ENCODE results near the gene CRYGN.

The CRYGN gene

GRCh38 chr7:151383638-151384351, 56.1 kb downstream of the CRYGN start:
- TF ChIP-seq, protein P1, sequence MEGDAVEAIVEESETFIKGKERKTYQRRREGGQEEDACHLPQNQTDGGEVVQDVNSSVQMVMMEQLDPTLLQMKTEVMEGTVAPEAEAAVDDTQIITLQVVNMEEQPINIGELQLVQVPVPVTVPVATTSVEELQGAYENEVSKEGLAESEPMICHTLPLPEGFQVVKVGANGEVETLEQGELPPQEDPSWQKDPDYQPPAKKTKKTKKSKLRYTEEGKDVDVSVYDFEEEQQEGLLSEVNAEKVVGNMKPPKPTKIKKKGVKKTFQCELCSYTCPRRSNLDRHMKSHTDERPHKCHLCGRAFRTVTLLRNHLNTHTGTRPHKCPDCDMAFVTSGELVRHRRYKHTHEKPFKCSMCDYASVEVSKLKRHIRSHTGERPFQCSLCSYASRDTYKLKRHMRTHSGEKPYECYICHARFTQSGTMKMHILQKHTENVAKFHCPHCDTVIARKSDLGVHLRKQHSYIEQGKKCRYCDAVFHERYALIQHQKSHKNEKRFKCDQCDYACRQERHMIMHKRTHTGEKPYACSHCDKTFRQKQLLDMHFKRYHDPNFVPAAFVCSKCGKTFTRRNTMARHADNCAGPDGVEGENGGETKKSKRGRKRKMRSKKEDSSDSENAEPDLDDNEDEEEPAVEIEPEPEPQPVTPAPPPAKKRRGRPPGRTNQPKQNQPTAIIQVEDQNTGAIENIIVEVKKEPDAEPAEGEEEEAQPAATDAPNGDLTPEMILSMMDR (IDR thresholded peaks at IDR 0.05) = no peak

- TF ChIP-seq, protein P1 (IDR thresholded peaks at IDR 0.05) = no peak
Observed at GRCh38 chr7:151382079-151382885, 57.7 kb downstream of the CRYGN start.

GRCh38 chr7:151381348-151382078, 58.4 kb downstream of the CRYGN start:
- TF ChIP-seq, protein P1 (IDR thresholded peaks at IDR 0.05) = no peak

DNA sequence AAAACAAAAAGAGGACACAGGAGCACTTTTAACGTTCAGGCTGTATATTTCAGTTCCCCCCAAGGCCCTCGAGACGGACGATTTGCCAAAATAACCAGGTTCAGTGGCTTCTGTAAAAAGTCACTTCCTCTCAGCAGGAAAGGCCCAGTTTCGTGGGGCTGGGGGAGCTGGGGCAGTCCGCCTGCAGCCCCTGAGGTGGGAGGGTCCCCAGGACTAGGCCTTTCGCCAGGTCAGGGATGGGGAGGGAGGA, 58.9 kb downstream of the CRYGN start:
- TF ChIP-seq, protein P1 (IDR thresholded peaks at IDR 0.05) = no peak

DNA sequence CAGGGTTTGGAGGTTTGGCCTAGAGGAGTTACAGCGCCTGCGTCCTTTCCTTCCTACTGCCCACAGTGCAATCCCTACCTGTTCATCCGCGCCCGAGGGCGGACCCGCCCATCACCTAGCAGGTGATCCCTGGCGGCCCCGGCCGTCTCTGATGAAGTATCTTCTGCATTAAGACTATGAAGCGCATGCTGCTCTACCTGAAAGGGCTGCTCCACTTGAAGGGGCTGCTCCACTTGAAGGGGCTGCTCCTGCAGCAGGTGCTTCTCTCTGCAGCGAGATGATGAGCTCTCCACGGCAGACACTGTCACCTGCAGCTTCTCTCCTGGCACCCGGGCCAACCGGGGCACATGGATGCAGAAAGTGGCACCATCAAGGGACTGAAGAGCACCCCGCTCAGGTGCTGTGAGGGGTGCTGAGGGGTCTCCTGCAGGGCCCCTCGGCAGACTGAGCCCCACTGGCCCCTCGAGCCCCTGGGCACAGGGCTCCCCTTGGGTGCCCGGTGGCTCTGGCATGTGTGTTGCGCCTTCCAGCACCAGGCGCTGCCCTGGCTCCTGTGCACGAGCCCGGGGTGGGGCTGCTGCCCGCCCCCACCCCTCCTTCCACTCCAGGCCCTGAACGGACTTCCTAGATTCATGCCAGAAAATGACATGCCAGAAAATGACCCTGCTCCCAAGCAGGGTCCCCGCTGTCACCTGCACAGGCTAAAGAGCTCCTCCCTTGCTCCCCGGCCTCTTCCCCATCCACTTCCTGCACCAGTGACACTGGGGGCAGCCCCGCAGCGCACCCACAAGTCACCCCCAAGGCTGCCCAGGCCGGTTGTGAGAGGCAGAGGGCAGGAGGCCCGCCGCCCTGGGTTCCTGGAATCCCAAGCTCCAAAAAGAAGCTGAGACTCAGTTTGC, 59.5 kb downstream of the CRYGN start:
- TF ChIP-seq, protein P1 (IDR thresholded peaks at IDR 0.05) = no peak

GRCh38 chr7:151379534-151380198, 60.3 kb downstream of the CRYGN start:
- TF ChIP-seq, protein P1 (IDR thresholded peaks at IDR 0.05) = no peak
